Superior temporal gyrus (tissue), 1 donor: Measurements from ENCODE around the gene AMER1.

Experiments
- DNase-seq: peaks from one replicate; pipeline ENCODE4 v3.0.0-alpha.2; 2016; ENCODE audit errors: extremely low spot score

AMER1 gene

DNA sequence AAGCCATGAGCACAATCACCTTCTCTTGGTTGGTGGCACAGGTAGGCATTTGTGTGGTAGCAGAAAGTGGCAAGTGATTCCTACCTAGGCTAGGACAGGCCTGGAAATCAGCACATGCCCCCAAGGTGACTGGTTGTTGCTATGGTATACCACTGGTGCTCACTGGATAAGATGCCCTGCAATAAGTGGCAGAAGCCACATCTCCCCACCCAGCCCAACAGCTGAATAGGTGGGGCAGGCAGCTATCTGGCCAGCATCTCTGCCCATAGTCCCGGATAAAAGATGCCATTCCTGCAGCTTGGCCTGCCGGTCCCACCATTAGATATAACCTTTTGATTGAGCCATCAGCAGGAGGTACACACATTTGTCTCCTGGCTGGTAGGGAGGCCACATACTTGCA is 21.1 kb downstream of the AMER1 start:
- DNase-seq: no peak

DNA sequence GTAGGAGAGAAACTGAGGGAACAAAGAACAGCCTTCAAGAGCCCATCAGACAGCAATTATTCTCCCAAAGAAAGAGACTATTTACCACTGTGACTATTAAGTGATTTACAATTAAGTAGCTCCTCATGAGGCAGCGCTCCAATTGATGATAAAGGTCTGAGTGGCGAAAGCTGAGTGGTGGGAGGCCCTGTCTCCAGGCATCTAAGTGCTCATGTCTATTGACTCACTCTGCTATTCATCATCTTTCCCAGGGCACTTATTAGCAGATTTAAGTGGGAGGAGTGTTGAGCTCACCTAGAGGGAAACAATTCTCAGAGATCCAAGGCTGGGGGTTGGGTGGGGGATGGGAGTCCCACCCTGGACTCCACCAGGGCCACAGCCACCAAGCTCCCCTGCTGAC is 23.3 kb downstream of the AMER1 start:
- DNase-seq: no peak

DNA sequence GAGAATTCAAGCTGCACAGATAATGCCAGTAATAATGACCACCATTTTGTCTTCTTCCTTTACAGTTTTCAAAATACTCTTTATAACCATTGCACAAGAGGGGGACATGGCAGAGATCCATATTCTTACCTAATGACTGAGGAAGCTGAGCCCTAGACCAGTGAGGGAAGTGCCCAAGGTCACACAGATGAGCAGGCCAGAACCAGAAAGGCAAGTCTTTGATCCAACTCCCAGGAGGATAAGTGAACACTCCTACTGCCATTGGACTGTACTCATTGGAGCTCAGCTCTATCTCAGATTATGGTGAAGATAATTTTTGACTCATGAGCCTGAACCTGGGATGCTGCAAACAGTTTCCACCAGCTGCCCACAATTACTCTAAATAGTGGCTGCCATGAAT is 28.6 kb downstream of the AMER1 start:
- no peak for DNase-seq

DNA sequence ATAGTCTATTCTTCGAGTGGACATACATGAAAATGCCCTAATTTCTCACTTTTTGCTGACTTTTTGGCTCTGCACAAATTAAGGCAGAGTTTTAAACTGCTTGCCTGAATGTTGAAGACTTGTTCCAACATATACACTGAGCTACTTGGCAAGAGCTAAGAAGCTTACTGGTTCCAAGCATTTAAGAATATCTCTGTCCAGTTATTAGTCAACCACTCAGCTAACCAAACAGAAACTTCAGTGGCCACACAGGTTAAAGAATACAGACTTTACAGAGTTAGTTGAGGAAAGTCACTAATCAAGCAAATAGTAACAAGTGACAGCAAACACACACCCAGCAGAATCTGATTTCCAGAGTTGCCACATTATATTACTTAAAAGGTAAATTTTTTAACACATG is 35.5 kb downstream of the AMER1 start:
- no peak for DNase-seq

DNA sequence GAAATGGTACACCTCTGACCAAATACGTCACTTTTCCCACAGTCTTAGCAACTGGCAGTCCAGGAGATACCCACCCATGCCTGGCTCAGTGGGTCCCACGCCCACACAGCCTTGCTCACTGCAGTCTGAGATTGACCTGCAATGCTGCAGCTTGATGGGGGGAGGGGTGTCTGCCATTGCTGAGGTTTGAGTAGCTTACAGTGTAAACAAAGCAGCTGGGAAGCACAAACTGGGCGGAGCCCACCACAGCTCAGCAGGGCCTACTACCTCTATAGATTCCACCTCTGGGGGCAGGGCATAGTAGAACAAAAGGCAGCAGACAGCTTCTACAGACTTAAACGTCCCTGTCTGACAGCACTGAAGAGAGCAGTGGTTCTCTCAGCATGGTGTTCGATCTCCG is 52.7 kb downstream of the AMER1 start:
- no peak for DNase-seq

DNA sequence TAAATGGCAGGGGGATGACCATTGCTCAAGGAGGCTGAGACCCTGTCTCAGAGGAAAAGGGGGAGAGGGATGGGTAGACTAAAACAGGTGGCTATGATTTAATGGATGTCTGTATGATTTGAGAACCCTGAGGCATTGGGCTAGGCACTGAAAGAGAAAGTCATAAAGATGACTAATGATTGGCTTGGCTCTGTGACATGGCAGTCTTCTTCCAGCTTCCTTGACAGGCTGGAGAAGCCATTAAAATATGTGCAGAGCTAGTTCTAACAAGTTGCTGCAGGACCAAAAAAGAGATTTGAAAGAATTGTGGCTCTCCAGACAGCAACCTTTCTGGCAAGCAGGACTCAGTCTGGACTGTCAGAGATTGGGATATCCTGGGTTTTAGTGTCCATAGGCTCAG is 53.6 kb downstream of the AMER1 start:
- no peak for DNase-seq

DNA sequence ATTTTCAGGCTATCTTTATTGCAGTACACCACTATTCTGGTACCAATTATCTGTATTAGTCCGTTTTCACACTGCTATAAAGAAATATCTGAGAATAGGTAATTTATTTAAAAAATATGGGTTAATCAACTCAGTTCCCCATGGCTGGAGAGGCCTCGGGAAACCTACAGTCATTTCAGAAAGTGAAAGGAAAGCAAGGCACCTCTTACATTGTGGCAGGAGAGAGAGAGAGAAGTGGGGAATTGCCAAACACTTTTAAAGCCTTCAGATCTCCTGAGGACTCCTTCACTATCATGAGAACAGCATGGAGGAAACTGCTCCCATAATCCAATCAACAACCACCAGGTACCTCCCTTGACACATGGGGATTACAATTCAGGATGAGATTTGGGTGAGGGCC is 54.7 kb downstream of the AMER1 start:
- no peak for DNase-seq
